Osteoblast (primary cell): ENCODE data around the gene ARFGEF2. TPM values are rescaled to one million over a fixed set of nuclear protein-coding genes. Genes with fewer than 3 reads are reported as not detected.

Experiments
- DNase-seq: peaks from one replicate; pipeline ENCODE4 v3.0.0; 2011; ENCODE audit warnings: low spot score, mixed read lengths; ENCODE audit not compliant: insufficient read length; ENCODE audit errors: missing footprints
- H2AFZ ChIP-seq: 2 replicates; pipeline ENCODE4 v1.6.0; 2011; ENCODE audit warnings: mild to moderate bottlenecking, low read length
- H3K27ac ChIP-seq: 2 replicates; pipeline ENCODE4 v1.5.1; 2011; ENCODE audit warnings: mild to moderate bottlenecking, low read depth, low read length, moderate library complexity
- H3K27me3 ChIP-seq: 2 replicates; pipeline ENCODE4 v1.6.0; 2012; ENCODE audit warnings: mild to moderate bottlenecking, control low read depth, inconsistent platforms, low read length, moderate library complexity; ENCODE audit not compliant: insufficient read depth
- H3K36me3 ChIP-seq: 2 replicates; pipeline ENCODE4 v1.5.1; 2011; ENCODE audit warnings: mild to moderate bottlenecking, low read length, control low read depth, moderate library complexity; ENCODE audit not compliant: insufficient read depth
- H3K4me1 ChIP-seq: 2 replicates; pipeline ENCODE4 v1.5.1; 2011; ENCODE audit warnings: mild to moderate bottlenecking, low read length, control low read depth, moderate library complexity; ENCODE audit not compliant: insufficient read depth
- H3K4me2 ChIP-seq: 2 replicates; pipeline ENCODE4 v1.6.0; 2011; ENCODE audit warnings: mild to moderate bottlenecking, low read length; ENCODE audit not compliant: insufficient read depth
- H3K4me3 ChIP-seq: fragments of 200-600 bp; sonication (generic); 3 replicates; pipeline ENCODE4 v1.5.1; 2012; ENCODE audit warnings: mild to moderate bottlenecking, low read length, inconsistent platforms; ENCODE audit not compliant: insufficient read depth
- H3K79me2 ChIP-seq: 2 replicates; pipeline ENCODE4 v1.6.0; 2012; ENCODE audit warnings: mild to moderate bottlenecking, low read length, control low read depth, inconsistent platforms; ENCODE audit not compliant: insufficient read depth
- H3K9me3 ChIP-seq: 2 replicates; pipeline ENCODE4 v1.5.1; 2011; ENCODE audit warnings: low read depth, low read length, control low read depth
- H4K20me1 ChIP-seq: 2 replicates; pipeline ENCODE4 v1.6.0; 2012; ENCODE audit warnings: mild to moderate bottlenecking, low read length, control low read depth; ENCODE audit not compliant: insufficient read depth
- total RNA-seq: library from RNA; depleted of rRNA; stranded (reverse); fragments of >200 nt; gene quantifications from 2 replicates; pipeline ENCODE4 v1.2.3, GENCODE V29; 2012
- TF ChIP-seq, protein P1 (sequence below): IDR thresholded peaks from 2 replicates; pipeline ENCODE4 v1.5.1; 2011; ENCODE audit warnings: mild to moderate bottlenecking, low read depth, low read length, moderate library complexity; ENCODE audit errors: extremely low read depth

The ARFGEF2 gene
- total RNA-seq, 1 donor, result 42.0 TPM

DNA sequence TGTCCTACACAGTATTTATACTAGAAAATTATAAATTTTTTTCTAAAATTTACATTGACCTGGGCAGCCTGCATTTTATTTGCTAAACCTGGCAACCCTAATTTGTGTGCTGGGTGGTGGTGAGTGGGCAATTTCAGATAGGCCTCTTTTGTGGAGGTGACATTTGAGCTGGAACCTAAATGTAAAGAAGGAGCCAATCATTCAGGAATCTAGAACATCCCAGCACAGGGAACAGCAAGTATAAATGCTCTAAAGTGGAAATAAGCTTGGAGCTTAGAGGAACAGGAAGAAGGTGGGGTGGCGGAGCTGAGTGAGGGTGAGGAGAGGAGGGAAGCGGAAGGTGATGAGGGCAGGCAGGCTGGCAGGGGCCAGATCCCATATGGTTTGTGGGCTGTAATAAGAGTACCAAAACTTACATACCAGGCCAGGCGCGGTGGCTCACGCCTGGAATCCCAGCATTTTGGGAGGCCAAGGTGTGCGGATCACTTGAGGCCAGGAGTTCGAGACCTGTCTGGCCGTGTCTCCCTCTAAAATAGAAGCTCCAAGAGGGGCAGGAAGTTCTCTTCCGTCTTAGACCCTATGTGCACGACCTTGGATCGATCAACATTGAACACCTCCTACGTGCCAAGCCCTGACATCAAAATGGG lies 124.1 kb downstream of the ARFGEF2 start:
- H3K27me3 ChIP-seq, result no peaks in the 10 kb centered on the region
- peaks cover 4% of the 10 kb centered on the region for H3K36me3 ChIP-seq
- H3K4me3 ChIP-seq, result peak overlapping the region; percentile 94
- TF ChIP-seq, protein P1, sequence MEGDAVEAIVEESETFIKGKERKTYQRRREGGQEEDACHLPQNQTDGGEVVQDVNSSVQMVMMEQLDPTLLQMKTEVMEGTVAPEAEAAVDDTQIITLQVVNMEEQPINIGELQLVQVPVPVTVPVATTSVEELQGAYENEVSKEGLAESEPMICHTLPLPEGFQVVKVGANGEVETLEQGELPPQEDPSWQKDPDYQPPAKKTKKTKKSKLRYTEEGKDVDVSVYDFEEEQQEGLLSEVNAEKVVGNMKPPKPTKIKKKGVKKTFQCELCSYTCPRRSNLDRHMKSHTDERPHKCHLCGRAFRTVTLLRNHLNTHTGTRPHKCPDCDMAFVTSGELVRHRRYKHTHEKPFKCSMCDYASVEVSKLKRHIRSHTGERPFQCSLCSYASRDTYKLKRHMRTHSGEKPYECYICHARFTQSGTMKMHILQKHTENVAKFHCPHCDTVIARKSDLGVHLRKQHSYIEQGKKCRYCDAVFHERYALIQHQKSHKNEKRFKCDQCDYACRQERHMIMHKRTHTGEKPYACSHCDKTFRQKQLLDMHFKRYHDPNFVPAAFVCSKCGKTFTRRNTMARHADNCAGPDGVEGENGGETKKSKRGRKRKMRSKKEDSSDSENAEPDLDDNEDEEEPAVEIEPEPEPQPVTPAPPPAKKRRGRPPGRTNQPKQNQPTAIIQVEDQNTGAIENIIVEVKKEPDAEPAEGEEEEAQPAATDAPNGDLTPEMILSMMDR, result no peak
- H2AFZ ChIP-seq, result peak overlapping the region; percentile 49
- DNase-seq, result no peak
- H3K9me3 ChIP-seq, result no peaks in the 10 kb centered on the region
- H3K4me2 ChIP-seq, result peak overlapping the region; percentile 91
- H3K4me1 ChIP-seq, result peaks cover 13% of the 10 kb centered on the region
- H3K27ac ChIP-seq, result peak overlapping the region; percentile 77
- peaks cover 39% of the 10 kb centered on the region for H3K79me2 ChIP-seq
- peaks cover 11% of the 10 kb centered on the region for H4K20me1 ChIP-seq

DNA sequence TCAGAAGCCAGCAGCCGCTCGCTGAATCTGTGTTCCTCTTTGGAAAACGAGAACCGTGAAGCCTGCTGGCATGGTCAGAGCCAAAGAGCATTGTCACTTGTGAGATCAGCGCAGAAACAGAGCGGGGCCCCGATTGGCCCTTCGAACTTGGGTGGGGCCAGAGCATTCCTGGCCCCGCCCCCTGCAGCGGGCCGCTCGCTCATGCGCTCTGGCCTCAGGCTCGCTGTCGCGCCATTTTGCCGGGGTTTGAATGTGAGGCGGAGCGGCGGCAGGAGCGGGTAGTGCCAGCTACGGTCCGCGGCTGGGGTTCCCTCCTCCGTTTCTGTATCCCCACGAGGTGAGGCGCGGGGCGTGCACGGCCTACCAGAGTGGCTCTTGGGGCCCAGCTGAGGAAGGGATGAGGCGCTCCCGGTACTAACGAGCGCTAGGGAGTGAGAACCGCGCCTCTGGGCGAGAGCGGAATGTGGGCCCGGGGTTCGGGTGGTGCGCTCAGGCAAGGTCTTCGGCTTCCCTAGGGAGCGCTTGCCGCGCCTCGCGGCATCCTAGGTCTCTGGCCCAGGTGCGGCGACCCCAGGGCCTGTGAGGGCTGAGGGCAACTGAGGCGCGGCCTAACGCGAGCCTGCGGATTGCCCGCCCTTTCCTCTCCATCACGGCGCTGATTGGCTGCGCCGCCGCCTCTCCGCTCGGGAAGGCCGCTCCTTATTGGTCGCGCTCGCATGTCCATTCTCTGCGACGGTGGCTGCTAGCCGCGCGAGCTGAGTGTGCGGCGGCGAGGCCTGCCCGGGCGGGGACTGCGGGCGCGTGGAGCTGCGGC lies 124.8 kb downstream of the ARFGEF2 start, which contains the start of gene CSE1L:
Gene CSE1L, plus strand, starts transcription at position 226 of the 814 bp plus-strand sequence. CDS start 12,152 bp downstream, outside the sequence.
- Histone ChIP-seq H3K36me3 (peaks cover 4% of the 10 kb centered on the region), H3K4me2 (peak within 1 kb of the TSS; percentile 91), H3K27ac (peak within 1 kb of the TSS; percentile 77), H3K9me3 (no peaks in the 10 kb centered on the region), H3K4me1 (peaks cover 13% of the 10 kb centered on the region), H3K27me3 (no peaks in the 10 kb centered on the region), H3K79me2 (peaks cover 47% of the 10 kb centered on the region), H3K4me3 (peak within 1 kb of the TSS; percentile 94), H2AFZ (peak within 1 kb of the TSS; percentile 95), H4K20me1 (peaks cover 11% of the 10 kb centered on the region)
- TF ChIP-seq, protein P1, result no peak
- DNase-seq, result peak; percentile 97

DNA sequence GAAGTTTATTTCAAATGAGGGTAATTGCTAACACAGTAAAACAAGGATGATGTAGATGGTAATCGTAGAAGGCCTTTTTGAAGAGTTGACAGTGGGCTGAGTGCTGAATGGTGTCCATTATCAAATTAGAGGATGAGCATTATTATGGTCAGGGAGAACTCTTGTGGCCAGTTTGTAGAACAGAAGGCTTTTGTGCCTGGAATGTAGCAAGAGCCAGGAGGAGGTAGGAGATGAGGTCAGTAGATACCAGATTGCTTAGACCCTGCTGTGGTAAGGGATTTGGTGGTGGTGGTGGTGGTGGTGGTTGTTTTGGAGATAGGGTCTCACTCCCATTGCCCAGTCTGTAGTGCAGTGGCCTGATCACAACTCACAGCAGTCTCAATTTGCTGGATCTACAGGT lies 130.8 kb downstream of the ARFGEF2 start:
- TF ChIP-seq, protein P1, result no peak
- peaks cover 8% of the 10 kb centered on the region for H3K4me1 ChIP-seq
- H3K4me2 ChIP-seq, result no peak overlapping the region
- H3K27me3 ChIP-seq, result no peaks in the 10 kb centered on the region
- DNase-seq, result no peak
- peaks cover 11% of the 10 kb centered on the region for H4K20me1 ChIP-seq
- H3K9me3 ChIP-seq, result no peaks in the 10 kb centered on the region
- no peak overlapping the region for H2AFZ ChIP-seq
- peaks cover 100% of the 10 kb centered on the region for H3K79me2 ChIP-seq
- peaks cover 10% of the 10 kb centered on the region for H3K36me3 ChIP-seq
- no peak overlapping the region for H3K27ac ChIP-seq
- H3K4me3 ChIP-seq, result no peak overlapping the region

DNA sequence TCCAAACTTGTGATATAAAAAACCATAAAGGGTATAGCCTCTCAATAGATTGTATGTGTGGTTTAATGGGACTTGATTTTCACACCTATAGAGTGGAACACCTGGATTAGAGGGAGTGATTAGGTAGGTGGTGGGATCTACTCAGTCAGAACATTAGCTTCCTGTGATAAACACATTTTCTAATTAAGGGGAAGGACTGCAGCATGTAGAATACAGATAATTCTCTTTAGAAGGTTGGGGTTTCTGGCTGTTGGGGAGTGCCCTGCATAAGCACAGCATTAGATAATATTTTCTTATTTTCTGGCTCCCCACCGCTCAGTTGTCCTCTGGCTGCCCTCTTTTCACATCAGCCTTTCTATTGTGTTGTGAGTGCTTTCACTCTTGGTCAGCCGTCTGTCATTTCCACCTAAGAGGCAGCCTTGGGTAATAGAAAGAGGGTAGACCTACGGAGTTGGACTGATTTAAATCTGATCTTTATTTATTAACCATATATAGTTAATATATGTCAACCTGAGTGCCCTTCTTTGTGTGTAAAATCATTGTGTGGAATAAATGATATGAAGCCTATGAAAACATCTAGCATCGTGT lies 132.6 kb downstream of the ARFGEF2 start:
- TF ChIP-seq, protein P1, result no peak
- peak overlapping the region; percentile 29 for H3K27ac ChIP-seq
- H3K4me1 ChIP-seq, result no peaks in the 10 kb centered on the region
- H3K79me2 ChIP-seq, result peaks cover 98% of the 10 kb centered on the region
- no peak overlapping the region for H3K4me2 ChIP-seq
- no peak overlapping the region for H2AFZ ChIP-seq
- no peaks in the 10 kb centered on the region for H4K20me1 ChIP-seq
- no peak for DNase-seq
- peaks cover 12% of the 10 kb centered on the region for H3K36me3 ChIP-seq
- H3K4me3 ChIP-seq, result no peak overlapping the region
- no peaks in the 10 kb centered on the region for H3K9me3 ChIP-seq
- no peaks in the 10 kb centered on the region for H3K27me3 ChIP-seq
